K562 (cell line): Measurements from ENCODE around the gene KNSTRN. TPM values are rescaled to one million over a fixed set of nuclear protein-coding genes. Genes with fewer than 3 reads are reported as not detected.

ENCODE experiments used
- EGR1 ChIP-seq: fragments of 450-650 bp; conservative IDR thresholded peaks from 2 replicates; pipeline ENCODE4 v1.6.1; 2017; ENCODE audit warnings: mild to moderate bottlenecking
- HMG20A ChIP-seq: fragments of 450-650 bp; formaldehyde crosslinking; conservative IDR thresholded peaks from 2 replicates; pipeline ENCODE4 v1.4.0; 2020; ENCODE audit warnings: mild to moderate bottlenecking, mixed read lengths
- TAF1 ChIP-seq: IDR thresholded peaks from 2 replicates; pipeline ENCODE4 v1.6.1; 2011; ENCODE audit warnings: mild to moderate bottlenecking, low read length, moderate library complexity; ENCODE audit not compliant: insufficient read depth, control insufficient read depth, severe bottlenecking; ENCODE audit errors: extremely low read depth
- ZNF263 ChIP-seq: sonication (generic); formaldehyde crosslinking; IDR thresholded peaks from 2 replicates; pipeline ENCODE4 v1.8.0; 2022; ENCODE audit warnings: mild to moderate bottlenecking, missing genetic modification reagents, borderline replicate concordance
- ZNF354B ChIP-seq: fragments of 250-450 bp; sonication (Bioruptor Pico); IDR thresholded peaks from 2 replicates; pipeline ENCODE4 v1.4.0; 2020
- ZNF444 ChIP-seq: fragments of 250-450 bp; sonication (Bioruptor Pico); IDR thresholded peaks from 2 replicates; pipeline ENCODE4 v1.4.0; 2020; ENCODE audit warnings: mild to moderate bottlenecking, moderate library complexity
- polyA plus RNA-seq, 8 experiments: library from polyadenylated mRNA; depleted of rRNA in 4 of 8; stranded (reverse) in 5 of 8; unstranded in 3 of 8; fragments of >200 nt; fragmentation: Nextera tagmentation in 2 of 8; fragmentation: Illumina TruSeq in 1 of 8; extraction: Ambion mirVana in 2 of 8; extraction: Trizol in 1 of 8; gene quantifications; 2 replicates each; pipeline versions ENCODE4 v1.2.1 to v1.2.3, GENCODE V29; 2011 to 2014; ENCODE audit warnings: inconsistent platforms in 1 of 8, missing spikeins in 1 of 8
- total RNA-seq, 7 experiments: library from RNA; depleted of rRNA in 6 of 7; stranded (reverse); fragments of >200 nt in 6 of 7; fragmentation: Illumina TruSeq in 2 of 7; extraction: Trizol in 2 of 7; gene quantifications; 2 replicates each; pipeline versions ENCODE4 v1.2.1 to v1.2.3, GENCODE V29; 2011 to 2021; ENCODE audit warnings: low replicate concordance in 1 of 7
- TF ChIP-seq, protein P1 (sequence below): sonication (generic); formaldehyde crosslinking; IDR thresholded peaks from 2 replicates; pipeline ENCODE4 v1.8.0; 2023; ENCODE audit warnings: mild to moderate bottlenecking, missing genetic modification reagents
- TF ChIP-seq, protein P2 (sequence below): fragments of 200-800 bp; sonication (Bioruptor generic); IDR thresholded peaks from 2 replicates; pipeline ENCODE4 v1.6.1; 2017; ENCODE audit warnings: missing genetic modification characterization, missing compliant biosample characterization
- TF ChIP-seq, protein P3 (sequence below), 3 experiments: IDR thresholded peaks in 2 of 3; conservative IDR thresholded peaks in 1 of 3; 2 replicates each; pipeline ENCODE4 v1.5.1; 2011 to 2012; ENCODE audit warnings: low read length in 3 of 3, mild to moderate bottlenecking in 3 of 3, control low read depth in 2 of 3, improper control_type of control experiment in 1 of 3, inconsistent platforms in 1 of 3, low read depth in 1 of 3, mixed read lengths in 1 of 3, moderate library complexity in 1 of 3; ENCODE audit not compliant: insufficient read depth in 2 of 3
- TF ChIP-seq, protein P4 (sequence below): fragments of 450-650 bp; IDR thresholded peaks from 2 replicates; pipeline ENCODE4 v1.6.1; 2014; ENCODE audit warnings: low read depth, mild to moderate bottlenecking, moderate library complexity, borderline replicate concordance
- TF ChIP-seq, protein P5 (sequence below): fragments of 450-650 bp; IDR thresholded peaks from 2 replicates; pipeline ENCODE4 v1.6.1; 2018; ENCODE audit not compliant: partially characterized antibody
- TF ChIP-seq, protein P6 (sequence below): fragments of 450-650 bp; IDR thresholded peaks from 2 replicates; pipeline ENCODE4 v1.6.1; 2016; ENCODE audit warnings: low read depth, mild to moderate bottlenecking, moderate library complexity

Gene KNSTRN
- total and polyA plus RNA-seq, 9 of the 15 experiments (the other 6 are each of a cell fraction or from before 2014, with no cell fraction given): 48.7 to 88.2 (median 66.3) TPM

DNA sequence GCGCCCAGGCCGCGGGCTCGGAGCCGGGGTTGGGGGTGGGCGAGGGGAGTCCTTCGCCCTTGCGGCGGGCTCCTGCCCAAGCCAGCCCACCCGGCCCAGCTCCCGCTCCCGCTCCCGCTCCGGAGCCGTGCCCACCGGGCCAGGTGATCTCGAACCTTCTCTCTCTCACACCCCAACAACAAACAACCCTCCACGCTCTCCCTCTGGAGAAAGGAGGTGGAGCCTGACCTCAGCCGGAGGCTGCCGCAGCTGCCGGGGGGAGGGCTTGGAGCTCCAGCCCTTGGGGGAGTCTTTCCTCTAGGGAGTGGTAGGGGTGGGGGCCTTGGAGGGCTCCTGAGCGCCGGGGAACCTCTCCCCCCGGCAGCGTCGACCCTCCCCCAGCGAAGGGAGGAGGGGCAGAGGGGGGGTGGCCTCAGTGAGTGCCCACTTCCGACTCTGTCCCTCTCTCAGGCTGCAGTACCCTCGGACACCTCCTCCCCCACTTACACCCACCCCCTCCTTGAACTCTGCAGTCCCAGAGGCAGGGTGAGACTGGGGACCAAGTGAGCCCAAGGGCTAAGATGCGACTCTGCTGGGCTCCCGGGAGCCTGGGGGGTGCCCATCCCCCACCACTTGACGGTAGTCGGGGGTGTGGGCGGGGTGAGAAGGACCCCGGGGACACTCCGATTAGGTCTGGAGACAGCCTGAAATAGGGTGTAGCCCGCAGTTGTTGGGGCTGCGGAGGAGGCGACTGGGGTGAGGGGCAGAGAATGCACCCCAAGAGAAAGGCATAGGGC, 53.8 kb downstream of the KNSTRN start (continued):
- TF ChIP-seq ZNF354B (no peak), ZNF444 (CRISPR knock-in tag) (peak; percentile 94), HMG20A (CRISPR knock-in tag) (no peak), TAF1 (peak; percentile 9), EGR1 (peak; percentile 81), ZNF263 (CRISPR knock-in tag) (0 out of 2 replicates have a peak, but pooled peaks have one; percentile 36)
- TF ChIP-seq, protein P1, sequence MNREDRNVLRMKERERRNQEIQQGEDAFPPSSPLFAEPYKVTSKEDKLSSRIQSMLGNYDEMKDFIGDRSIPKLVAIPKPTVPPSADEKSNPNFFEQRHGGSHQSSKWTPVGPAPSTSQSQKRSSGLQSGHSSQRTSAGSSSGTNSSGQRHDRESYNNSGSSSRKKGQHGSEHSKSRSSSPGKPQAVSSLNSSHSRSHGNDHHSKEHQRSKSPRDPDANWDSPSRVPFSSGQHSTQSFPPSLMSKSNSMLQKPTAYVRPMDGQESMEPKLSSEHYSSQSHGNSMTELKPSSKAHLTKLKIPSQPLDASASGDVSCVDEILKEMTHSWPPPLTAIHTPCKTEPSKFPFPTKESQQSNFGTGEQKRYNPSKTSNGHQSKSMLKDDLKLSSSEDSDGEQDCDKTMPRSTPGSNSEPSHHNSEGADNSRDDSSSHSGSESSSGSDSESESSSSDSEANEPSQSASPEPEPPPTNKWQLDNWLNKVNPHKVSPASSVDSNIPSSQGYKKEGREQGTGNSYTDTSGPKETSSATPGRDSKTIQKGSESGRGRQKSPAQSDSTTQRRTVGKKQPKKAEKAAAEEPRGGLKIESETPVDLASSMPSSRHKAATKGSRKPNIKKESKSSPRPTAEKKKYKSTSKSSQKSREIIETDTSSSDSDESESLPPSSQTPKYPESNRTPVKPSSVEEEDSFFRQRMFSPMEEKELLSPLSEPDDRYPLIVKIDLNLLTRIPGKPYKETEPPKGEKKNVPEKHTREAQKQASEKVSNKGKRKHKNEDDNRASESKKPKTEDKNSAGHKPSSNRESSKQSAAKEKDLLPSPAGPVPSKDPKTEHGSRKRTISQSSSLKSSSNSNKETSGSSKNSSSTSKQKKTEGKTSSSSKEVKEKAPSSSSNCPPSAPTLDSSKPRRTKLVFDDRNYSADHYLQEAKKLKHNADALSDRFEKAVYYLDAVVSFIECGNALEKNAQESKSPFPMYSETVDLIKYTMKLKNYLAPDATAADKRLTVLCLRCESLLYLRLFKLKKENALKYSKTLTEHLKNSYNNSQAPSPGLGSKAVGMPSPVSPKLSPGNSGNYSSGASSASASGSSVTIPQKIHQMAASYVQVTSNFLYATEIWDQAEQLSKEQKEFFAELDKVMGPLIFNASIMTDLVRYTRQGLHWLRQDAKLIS (CRISPR knock-in tag): no peak
- TF ChIP-seq, protein P2, sequence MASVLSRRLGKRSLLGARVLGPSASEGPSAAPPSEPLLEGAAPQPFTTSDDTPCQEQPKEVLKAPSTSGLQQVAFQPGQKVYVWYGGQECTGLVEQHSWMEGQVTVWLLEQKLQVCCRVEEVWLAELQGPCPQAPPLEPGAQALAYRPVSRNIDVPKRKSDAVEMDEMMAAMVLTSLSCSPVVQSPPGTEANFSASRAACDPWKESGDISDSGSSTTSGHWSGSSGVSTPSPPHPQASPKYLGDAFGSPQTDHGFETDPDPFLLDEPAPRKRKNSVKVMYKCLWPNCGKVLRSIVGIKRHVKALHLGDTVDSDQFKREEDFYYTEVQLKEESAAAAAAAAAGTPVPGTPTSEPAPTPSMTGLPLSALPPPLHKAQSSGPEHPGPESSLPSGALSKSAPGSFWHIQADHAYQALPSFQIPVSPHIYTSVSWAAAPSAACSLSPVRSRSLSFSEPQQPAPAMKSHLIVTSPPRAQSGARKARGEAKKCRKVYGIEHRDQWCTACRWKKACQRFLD (CRISPR knock-in tag): no peak
- TF ChIP-seq, protein P3, sequence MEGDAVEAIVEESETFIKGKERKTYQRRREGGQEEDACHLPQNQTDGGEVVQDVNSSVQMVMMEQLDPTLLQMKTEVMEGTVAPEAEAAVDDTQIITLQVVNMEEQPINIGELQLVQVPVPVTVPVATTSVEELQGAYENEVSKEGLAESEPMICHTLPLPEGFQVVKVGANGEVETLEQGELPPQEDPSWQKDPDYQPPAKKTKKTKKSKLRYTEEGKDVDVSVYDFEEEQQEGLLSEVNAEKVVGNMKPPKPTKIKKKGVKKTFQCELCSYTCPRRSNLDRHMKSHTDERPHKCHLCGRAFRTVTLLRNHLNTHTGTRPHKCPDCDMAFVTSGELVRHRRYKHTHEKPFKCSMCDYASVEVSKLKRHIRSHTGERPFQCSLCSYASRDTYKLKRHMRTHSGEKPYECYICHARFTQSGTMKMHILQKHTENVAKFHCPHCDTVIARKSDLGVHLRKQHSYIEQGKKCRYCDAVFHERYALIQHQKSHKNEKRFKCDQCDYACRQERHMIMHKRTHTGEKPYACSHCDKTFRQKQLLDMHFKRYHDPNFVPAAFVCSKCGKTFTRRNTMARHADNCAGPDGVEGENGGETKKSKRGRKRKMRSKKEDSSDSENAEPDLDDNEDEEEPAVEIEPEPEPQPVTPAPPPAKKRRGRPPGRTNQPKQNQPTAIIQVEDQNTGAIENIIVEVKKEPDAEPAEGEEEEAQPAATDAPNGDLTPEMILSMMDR (IDR thresholded peaks at IDR 0.05 in 2 of 3, conservative IDR thresholded peaks at IDR 0.05 in 1 of 3; ENCODE audit: insufficient read depth in 2 of 3, low read depth in 1 of 3, low read length in 3 of 3): 0 out of 6 replicates have a peak, but pooled peaks of 1 of the 3 experiments have one; percentile 1
- TF ChIP-seq, protein P4, sequence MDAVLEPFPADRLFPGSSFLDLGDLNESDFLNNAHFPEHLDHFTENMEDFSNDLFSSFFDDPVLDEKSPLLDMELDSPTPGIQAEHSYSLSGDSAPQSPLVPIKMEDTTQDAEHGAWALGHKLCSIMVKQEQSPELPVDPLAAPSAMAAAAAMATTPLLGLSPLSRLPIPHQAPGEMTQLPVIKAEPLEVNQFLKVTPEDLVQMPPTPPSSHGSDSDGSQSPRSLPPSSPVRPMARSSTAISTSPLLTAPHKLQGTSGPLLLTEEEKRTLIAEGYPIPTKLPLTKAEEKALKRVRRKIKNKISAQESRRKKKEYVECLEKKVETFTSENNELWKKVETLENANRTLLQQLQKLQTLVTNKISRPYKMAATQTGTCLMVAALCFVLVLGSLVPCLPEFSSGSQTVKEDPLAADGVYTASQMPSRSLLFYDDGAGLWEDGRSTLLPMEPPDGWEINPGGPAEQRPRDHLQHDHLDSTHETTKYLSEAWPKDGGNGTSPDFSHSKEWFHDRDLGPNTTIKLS: peak; percentile 93; the same call in 1 of the 2 replicates
- TF ChIP-seq, protein P5, sequence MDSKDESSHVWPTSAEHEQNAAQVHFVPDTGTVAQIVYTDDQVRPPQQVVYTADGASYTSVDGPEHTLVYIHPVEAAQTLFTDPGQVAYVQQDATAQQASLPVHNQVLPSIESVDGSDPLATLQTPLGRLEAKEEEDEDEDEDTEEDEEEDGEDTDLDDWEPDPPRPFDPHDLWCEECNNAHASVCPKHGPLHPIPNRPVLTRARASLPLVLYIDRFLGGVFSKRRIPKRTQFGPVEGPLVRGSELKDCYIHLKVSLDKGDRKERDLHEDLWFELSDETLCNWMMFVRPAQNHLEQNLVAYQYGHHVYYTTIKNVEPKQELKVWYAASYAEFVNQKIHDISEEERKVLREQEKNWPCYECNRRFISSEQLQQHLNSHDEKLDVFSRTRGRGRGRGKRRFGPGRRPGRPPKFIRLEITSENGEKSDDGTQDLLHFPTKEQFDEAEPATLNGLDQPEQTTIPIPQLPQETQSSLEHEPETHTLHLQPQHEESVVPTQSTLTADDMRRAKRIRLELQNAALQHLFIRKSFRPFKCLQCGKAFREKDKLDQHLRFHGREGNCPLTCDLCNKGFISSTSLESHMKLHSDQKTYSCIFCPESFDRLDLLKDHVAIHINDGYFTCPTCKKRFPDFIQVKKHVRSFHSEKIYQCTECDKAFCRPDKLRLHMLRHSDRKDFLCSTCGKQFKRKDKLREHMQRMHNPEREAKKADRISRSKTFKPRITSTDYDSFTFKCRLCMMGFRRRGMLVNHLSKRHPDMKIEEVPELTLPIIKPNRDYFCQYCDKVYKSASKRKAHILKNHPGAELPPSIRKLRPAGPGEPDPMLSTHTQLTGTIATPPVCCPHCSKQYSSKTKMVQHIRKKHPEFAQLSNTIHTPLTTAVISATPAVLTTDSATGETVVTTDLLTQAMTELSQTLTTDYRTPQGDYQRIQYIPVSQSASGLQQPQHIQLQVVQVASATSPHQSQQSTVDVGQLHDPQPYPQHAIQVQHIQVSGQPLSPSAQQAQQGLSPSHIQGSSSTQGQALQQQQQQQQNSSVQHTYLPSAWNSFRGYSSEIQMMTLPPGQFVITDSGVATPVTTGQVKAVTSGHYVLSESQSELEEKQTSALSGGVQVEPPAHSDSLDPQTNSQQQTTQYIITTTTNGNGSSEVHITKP: peak; percentile 61
- TF ChIP-seq, protein P6, sequence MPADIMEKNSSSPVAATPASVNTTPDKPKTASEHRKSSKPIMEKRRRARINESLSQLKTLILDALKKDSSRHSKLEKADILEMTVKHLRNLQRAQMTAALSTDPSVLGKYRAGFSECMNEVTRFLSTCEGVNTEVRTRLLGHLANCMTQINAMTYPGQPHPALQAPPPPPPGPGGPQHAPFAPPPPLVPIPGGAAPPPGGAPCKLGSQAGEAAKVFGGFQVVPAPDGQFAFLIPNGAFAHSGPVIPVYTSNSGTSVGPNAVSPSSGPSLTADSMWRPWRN: no peak
